MM.1S (cell line): ENCODE data around the gene LEMD3.

ENCODE experiments used
- DNase-seq: peaks from one replicate; pipeline ENCODE4 v3.0.0-alpha.2; 2015
- H2AFZ ChIP-seq: fragments of 300-600 bp; sonication (generic); 2 replicates; pipeline ENCODE4 v1.6.0; 2016; ENCODE audit warnings: antibody characterized with exemption, low read length
- H3F3A ChIP-seq: fragments of 300-600 bp; sonication (generic); 2 replicates; pipeline ENCODE4 v1.6.1; 2016; ENCODE audit warnings: mild to moderate bottlenecking, antibody characterized with exemption, low read length, moderate library complexity, mixed read lengths; ENCODE audit not compliant: insufficient read depth
- H3K27ac ChIP-seq: fragments of 300-600 bp; sonication (generic); 2 replicates; pipeline ENCODE4 v1.5.1; 2016; ENCODE audit warnings: mild to moderate bottlenecking, low read length
- H3K27me3 ChIP-seq: fragments of 300-600 bp; sonication (generic); replicated peaks from 2 replicates; pipeline ENCODE4 v1.6.0; 2016; ENCODE audit warnings: low read length; ENCODE audit not compliant: insufficient read depth
- H3K36me3 ChIP-seq: fragments of 300-600 bp; sonication (generic); replicated peaks from 2 replicates; pipeline ENCODE4 v1.6.1; 2016; ENCODE audit warnings: mild to moderate bottlenecking, low read length, mixed read lengths; ENCODE audit not compliant: insufficient read depth
- H3K4me1 ChIP-seq: fragments of 300-600 bp; sonication (generic); 2 replicates; pipeline ENCODE4 v1.6.1; 2016; ENCODE audit warnings: low read length, mixed read lengths
- H3K4me2 ChIP-seq: fragments of 300-600 bp; sonication (generic); 2 replicates; pipeline ENCODE4 v1.6.0; 2016; ENCODE audit warnings: low read depth, low read length
- H3K4me3 ChIP-seq: fragments of 300-600 bp; sonication (generic); 2 replicates; pipeline ENCODE4 v1.5.1; 2016; ENCODE audit warnings: low read length, mixed read lengths
- H3K79me2 ChIP-seq: fragments of 300-600 bp; sonication (generic); 2 replicates; pipeline ENCODE4 v1.6.1; 2016; ENCODE audit warnings: mixed run types, low read length, mixed read lengths
- H3K9ac ChIP-seq: fragments of 300-600 bp; sonication (generic); 2 replicates; pipeline ENCODE4 v1.6.1; 2016; ENCODE audit warnings: low read length, mixed read lengths
- H3K9me2 ChIP-seq: fragments of 300-600 bp; sonication (generic); replicated peaks from 2 replicates; pipeline ENCODE4 v1.6.1; 2016; ENCODE audit warnings: mild to moderate bottlenecking, low read length, mixed read lengths; ENCODE audit not compliant: insufficient read depth
- H3K9me3 ChIP-seq: fragments of 300-600 bp; sonication (generic); replicated peaks from 2 replicates; pipeline ENCODE4 v1.6.1; 2016; ENCODE audit warnings: mild to moderate bottlenecking, low read length, mixed read lengths; ENCODE audit not compliant: insufficient read depth
- H4K20me1 ChIP-seq: fragments of 300-600 bp; sonication (generic); 2 replicates; pipeline ENCODE4 v1.6.1; 2016; ENCODE audit warnings: mild to moderate bottlenecking, low read length, moderate library complexity, mixed read lengths; ENCODE audit not compliant: insufficient read depth
- CTCF ChIP-seq: fragments of 300-600 bp; sonication (generic); IDR thresholded peaks from 2 replicates; pipeline ENCODE4 v1.5.1; 2016; ENCODE audit warnings: antibody characterized with exemption, low read length, mixed read lengths
- EZH2 ChIP-seq: fragments of 300-600 bp; sonication (generic); optimal IDR thresholded peaks from 2 replicates; pipeline ENCODE3; 2017; ENCODE audit warnings: low read depth, mild to moderate bottlenecking, antibody characterized with exemption, low read length, mixed read lengths
- EZH2phosphoT487 ChIP-seq: fragments of 300-600 bp; sonication (generic); IDR thresholded peaks from 2 replicates; pipeline ENCODE4 v1.6.1; 2018; ENCODE audit warnings: antibody characterized with exemption, low read length

Gene LEMD3

DNA sequence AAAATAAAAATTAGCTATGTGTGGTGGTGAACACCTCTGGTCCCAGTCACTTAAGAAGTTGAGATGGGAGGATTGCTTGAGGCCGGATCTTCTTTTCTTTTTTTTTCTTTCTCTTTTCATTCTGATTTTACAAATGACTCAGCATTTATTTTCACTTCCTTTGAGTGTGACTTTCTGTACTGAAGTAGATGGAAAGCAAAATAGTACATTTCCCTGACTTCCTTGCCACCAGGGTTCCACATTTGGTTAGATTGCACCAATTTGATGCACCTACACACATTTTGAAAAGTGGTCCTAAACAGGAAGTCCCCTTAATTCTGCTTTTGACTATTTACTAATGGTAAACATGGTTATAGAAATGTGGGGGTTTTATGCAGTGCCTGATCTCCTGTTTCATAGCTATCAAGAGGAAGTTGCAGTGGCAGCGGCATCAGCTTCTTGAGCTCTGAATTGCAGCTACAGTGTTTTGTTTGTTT, 13.0 kb upstream of the LEMD3 start:
- Histone ChIP-seq H3K79me2 (no peaks in the 10 kb centered on the region), H3K27me3 (no peaks in the 10 kb centered on the region), H2AFZ (peak overlapping the region; percentile 80), H3K27ac (peak overlapping the region; percentile 50; the same call in 1 of the 2 replicates), H3K9me3 (no peaks in the 10 kb centered on the region), H3K9ac (peak overlapping the region; percentile 21; the same call in 1 of the 2 replicates), H3K4me1 (peaks cover 14% of the 10 kb centered on the region), H3F3A (0 out of 2 replicates have a peak, but pooled peaks cover 4% of the 10 kb centered on the region), H3K36me3 (no peaks in the 10 kb centered on the region), H3K4me2 (peak overlapping the region; percentile 67), H3K4me3 (peak overlapping the region; percentile 26), H3K9me2 (no peaks in the 10 kb centered on the region), H4K20me1 (no peaks in the 10 kb centered on the region)
- TF ChIP-seq CTCF (no peak), EZH2phosphoT487 (no peak), EZH2 (no peak)
- DNase-seq, result peak; percentile 66

DNA sequence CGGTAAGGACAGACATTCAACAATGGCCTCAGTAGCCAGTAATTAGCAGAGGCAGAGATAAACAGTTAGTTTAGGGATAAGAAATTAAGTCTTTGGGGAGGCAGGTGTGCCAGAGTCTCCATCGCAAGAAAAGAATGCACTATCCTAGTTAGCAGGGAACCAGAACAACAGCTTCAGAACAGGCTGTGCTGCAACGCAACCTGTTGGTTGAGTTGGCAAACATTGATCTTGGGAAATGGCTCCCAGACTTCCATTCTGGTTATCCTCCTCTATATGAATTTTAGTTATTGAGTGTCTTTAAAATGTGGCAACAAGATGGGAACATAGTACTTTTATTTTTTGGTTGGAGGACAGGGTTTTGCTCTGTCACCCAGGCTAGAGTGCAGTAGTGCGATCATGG, 12.3 kb upstream of the LEMD3 start:
- no peaks in the 10 kb centered on the region for H4K20me1 ChIP-seq
- H3K4me3 ChIP-seq, result peak overlapping the region; percentile 26

GRCh38 chr12:65162609-65163008, 6.8 kb upstream of the LEMD3 start:
- Histone ChIP-seq H3K27ac (no peak overlapping the region), H3K36me3 (no peaks in the 10 kb centered on the region), H3F3A (no peaks in the 10 kb centered on the region), H3K9me2 (no peaks in the 10 kb centered on the region), H3K4me2 (no peak overlapping the region), H3K9ac (no peak overlapping the region), H3K4me1 (peaks cover 8% of the 10 kb centered on the region), H2AFZ (no peak overlapping the region), H3K27me3 (no peaks in the 10 kb centered on the region), H3K4me3 (no peak overlapping the region), H3K79me2 (0 out of 2 replicates have a peak, but pooled peaks cover 3% of the 10 kb centered on the region), H3K9me3 (no peaks in the 10 kb centered on the region), H4K20me1 (no peaks in the 10 kb centered on the region)
- no peak for DNase-seq
- TF ChIP-seq EZH2phosphoT487 (no peak), CTCF (no peak), EZH2 (no peak)

More for the DNA sequence above, 12.3 kb upstream of the LEMD3 start:
- no peaks in the 10 kb centered on the region for H3K36me3 ChIP-seq
- peaks cover 14% of the 10 kb centered on the region for H3K4me1 ChIP-seq
- H3K9me2 ChIP-seq, result no peaks in the 10 kb centered on the region
- H3K9me3 ChIP-seq, result no peaks in the 10 kb centered on the region
- H3K4me2 ChIP-seq, result peak overlapping the region; percentile 67
- DNase-seq, result no peak
- H3F3A ChIP-seq, result 0 out of 2 replicates have a peak, but pooled peaks cover 4% of the 10 kb centered on the region
- H3K27me3 ChIP-seq, result no peaks in the 10 kb centered on the region
- H3K79me2 ChIP-seq, result no peaks in the 10 kb centered on the region
- H3K27ac ChIP-seq, result peak overlapping the region; percentile 50; the same call in 1 of the 2 replicates
- no peak for TF ChIP-seq EZH2phosphoT487
- TF ChIP-seq EZH2, result no peak
- no peak for TF ChIP-seq CTCF
- H3K9ac ChIP-seq, result no peak overlapping the region
- H2AFZ ChIP-seq, result peak overlapping the region; percentile 80
